Stimulated activated CD4-positive, alpha-beta T cell treated with anti-CD3 and anti-CD28 coated beads, Interleukin-2, amount 100 ng/mL, for 24 hours (primary cell): ENCODE measurements around the gene ALOX5AP.

Experiments
- DNase-seq, 2 donors: peaks; one replicate each; pipeline ENCODE4 v3.0.0-alpha.2; 2020

ALOX5AP gene

DNA sequence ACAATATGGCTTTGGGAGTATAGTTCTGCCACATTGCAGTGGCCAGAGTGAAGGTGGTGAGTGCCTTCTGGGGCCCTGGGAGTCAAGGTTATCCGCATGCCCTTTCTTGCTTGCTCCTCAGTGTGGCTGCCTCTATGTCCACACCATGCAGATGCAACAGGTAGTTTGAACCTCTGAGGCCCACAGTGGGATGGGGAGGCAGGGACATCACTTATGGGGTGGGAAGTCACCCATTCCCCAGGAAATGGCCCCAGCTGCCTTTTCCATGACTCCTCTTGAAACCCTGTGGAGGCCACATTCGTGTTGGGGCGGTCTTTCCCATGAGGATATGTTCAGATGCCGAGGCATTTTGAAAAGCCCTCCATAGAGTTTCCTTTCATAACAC lies 20.0 kb upstream of the ALOX5AP start:
- DNase-seq: no peak

DNA sequence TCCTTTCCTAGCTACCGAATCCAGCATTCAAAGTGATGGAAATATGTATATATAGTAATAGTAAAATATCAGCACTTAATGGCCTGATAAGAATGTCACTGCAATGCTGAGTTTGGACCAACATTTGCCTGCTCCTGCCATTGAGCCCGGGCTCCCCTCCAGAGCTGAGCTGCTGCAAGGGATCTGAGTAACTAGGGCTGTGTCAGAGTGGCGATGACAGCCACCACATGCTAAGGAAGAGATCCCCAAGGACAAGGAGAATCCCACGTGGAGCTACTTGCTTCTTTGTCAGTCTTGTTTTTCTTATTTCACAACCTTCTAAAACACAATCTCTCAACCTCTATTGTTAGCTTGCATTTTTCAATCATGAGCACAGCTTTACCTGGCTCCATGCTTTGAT lies 19.5 kb upstream of the ALOX5AP start:
- DNase-seq: no peak

DNA sequence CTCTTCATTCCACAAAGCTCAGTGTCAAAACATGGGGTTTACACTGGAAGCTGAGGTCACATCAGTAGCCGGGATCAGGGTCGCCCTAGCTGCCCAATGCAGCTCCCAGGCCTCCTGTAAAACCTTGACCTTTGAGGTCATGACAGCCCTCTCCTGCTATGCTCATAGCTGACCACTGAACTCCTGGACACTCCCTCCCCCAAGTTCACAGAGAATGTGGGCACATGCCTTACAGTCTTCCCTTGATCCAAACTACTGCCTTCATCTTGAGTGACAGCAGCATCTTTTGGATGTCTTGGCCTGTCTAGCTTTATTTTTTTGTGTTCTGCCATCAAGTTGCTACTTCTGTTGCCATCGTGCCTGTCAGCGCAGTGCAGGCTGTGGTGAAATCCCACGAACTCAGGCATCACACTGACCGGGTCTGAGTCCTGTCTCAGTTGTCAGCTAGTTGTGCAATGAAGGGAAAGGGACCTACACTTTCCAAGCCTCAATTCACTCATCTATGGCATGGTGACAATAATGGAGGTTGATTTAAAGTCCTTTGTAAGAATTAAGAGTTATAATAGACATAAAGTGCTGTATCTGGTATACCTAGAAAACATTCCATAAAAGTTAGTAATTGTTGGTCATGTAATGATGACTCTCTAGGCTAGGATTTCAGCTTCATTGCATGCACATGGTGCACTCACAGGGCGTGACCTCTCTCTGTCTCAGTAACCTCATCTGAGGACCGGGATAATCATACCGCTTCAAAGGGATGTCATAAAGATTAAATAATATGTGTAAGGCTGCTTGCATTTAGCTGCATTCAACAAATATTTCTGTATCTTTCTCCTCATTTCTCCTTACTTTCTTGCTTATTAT lies 16.4 kb upstream of the ALOX5AP start:
- no peak for DNase-seq

DNA sequence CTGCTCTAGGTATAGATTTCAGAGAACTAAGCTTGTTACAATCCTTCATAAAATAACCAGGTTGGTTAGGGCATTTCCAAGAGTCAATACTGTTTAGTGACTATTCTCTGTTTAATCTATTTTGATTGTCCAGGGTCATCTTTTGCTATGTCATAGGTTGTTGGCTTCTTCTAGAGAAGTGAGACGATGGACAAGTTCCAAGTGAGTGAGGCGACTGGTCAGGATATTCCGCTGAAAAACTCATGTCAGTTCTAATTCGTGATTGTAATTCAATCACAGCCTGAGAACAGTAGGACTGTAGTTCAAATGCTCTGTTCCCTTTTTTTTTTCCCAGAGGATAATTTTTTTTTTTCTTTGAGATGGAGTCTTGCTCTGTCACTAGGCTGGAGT lies 15.8 kb upstream of the ALOX5AP start:
- DNase-seq: no peak

DNA sequence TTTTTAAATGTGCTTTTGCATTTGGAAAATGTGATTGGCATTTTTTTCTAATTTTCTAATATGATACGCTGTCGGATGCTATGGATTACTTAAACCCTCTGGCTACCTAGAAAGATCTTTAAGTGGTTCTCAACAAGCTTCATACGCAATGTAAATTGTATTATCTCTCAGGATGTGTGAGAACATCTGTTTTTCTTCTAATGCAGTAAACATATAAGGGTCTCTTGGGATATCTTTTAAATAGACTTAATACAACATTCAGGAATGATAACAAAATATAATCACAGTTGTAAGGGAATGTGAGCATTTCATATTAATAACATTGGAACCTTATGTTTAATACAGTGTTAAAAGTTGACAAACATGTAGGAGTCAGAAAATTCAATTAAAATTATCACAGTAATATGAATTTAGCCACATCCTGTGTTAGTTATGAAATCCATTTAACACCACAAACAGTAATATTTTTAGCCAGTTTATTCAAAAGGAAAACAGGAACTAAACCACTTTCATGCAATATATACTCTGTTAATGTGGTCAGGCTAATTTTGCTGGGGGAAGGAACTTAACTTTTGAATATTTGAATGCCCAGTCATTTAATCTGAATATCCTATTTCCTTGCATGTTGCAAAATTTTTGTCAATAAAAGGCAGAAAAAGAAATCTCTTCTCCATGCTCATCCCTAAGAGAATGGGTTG lies 15.0 kb upstream of the ALOX5AP start:
- no peak for DNase-seq

DNA sequence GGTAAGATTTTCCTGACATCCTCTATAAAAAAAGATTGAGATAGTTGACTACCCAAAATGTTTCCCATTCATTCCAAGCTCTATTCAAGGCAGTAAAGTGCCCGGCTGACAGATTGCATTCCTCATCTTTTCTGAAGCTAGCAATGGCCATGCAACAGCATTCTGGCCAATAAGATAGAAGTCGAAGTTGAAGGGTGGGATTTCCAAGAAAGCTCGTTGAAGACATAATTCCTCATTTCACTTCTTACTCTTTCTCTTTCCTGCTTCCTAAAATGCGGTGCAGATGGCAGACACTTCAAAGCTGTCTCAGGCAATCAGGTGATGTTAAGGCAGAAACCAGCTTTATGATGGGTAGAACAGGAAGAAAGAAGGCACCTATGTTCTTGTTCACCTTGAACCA lies 13.4 kb upstream of the ALOX5AP start:
- no peak for DNase-seq

DNA sequence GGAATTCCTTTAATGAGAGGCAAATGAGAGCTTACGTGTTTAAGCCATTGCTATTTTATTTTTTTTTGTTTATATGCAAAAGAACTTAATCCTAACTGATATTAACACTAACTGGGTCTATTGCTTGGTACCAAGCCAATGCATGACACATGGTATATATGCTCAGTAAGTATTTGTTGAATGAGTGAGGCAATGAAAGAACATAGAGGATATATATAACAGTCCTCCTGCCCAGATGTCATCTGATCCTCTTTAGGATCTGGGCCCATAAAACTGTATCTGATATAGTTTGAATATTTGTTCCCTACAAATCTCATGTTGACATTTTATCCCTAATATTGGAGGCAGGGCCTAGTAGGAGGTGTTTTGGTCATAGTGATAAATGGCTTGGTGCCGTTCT lies 13.0 kb upstream of the ALOX5AP start:
- DNase-seq: no peak

DNA sequence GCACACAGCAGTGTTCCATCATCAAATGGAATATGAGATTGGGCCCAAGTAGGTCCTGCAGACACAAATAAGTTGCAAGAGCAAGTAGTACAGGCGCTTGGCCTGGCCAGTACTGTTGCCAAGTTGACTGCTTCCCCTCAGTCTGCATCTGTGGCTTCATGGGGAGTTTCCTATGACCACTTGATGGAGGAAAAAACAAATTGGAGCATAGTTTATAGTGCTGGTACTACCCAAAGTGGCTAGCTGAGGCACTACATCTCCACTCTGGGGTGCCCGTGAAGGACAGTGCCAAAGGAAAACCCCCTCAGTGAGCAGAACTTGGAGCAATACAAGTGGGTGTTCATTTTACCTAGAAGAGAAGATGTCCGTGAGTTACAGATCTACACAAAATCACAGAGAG lies 10.6 kb upstream of the ALOX5AP start:
- no peak for DNase-seq

DNA sequence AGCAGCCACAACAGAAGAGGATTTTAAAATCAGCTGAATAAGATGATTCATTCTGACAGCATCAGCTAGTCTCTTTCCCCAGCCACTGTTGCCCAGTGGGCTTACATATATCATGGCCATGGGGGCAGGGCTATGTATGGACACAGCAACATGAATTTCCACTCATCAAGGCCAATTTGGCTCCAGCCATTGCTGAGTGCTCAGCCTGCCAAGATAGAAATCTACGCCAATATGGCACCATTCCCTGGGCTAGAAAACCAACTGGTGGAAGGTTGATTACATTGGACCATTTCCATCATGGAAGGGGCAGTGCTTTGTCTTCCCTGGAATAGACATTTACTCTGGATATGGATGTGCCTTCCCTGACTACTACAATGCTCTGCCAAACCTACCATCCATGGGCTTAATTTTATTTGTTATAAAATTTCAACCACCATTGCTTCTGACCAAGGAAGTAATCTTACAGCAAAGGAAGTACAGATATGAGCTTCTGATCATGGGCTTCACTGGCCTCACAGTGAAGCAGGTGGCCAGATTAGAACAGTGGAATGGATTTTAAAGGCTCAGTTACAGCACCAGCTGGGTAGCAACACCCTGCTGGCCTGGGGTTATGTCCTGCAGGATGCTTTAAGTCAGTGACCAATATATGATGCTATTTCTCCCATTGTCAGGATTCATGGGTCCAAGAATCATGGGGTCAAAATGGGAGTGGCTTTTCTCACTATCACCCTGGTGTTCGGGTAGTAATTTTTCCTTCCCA lies 9.8 kb upstream of the ALOX5AP start:
- DNase-seq: no peak

DNA sequence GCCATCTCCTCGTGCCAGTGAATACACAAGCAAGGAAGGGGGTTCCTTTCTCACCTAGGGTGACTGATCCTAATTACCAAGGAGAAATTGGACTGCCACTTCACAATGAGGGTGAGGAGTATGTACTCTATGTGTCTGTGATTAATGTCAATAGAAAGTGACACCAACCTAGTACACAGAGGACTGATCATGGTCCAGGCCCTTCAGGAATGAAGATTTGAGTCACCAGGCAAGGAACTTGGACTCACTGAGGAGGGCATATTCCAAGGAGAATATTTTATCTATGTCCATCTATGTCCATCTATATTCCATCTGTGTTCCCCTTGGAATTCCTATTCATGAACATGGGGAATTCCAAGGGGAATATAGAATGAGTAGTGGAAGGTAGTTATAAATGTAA lies 9.2 kb upstream of the ALOX5AP start:
- no peak for DNase-seq

DNA sequence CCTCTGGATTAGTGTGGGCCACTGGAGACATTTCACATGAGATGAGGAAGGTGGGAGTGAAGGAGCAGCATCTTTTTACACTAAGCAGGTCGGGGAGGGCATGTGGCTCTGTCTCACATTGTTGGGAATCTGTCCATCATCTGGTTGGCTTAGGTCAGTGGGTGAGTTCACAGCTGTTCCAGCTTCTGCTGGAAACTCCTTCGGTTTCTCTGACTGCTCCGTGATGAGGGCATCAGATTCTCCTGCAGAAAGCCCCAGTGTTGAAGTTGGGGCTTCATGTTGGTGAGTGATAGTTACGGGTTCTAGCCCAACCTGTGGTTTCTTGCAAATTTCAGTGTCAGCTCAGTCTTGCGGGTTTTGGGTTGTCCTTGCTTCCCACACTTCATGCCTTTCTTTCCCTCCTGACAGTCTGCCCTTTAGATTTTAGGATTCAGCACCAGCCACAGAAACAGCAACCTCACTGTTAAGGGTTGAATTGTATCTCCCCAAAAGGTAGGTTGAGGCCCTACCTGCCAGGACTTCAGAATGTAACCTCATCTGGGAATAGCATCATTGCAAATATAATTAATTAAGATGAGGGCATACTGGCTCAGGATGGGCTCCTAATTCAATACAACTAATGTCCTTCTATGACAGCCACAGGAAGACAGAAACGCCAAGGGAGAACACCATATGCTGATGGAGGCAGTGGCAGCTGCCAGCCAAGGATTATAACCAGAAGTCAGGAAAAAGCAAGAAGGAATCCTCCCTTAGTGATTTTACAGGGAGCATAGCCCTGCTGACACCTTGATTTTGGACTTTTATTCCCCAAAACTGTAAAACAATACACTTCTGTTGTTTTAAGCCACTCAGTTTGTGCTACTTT lies 7.6 kb upstream of the ALOX5AP start:
- no peak for DNase-seq

DNA sequence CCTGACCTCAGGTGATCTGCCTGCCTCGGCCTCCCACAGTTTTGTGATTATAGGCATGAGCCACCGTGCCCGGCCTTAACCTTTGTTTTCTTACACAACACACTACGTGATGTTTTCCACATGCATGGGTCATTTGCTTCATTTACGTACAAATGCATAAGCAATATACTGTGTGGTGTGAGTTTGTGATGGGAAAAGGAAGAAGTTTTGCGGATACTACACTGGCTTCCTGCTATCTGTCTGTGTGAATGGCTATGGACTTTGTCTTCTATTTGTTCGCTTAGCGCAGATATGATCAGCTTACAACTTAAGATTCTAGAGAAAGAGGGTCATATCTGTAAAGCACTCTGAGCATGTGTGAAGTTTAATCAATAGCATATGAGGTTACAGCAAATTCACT lies 5.5 kb upstream of the ALOX5AP start:
- no peak for DNase-seq

DNA sequence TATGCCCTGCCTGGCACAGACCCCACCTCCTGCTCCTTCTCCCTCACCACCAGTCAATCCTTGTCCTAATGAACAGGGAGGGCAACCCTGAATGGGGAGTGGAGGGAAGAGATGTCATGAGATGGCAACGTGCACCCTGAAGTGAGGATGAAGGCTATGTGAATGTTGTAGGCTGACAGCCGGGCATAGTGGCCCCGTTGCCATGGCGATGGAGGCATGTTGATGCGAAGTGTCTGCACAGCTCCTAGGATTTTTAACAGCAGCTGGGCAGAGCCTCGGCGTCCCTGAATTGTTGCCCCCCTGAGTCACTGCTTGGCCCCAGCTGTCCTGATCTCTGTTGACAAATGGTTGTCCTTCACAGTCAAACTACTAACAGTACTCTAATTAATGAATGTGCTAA lies 4.8 kb upstream of the ALOX5AP start:
- no peak for DNase-seq

DNA sequence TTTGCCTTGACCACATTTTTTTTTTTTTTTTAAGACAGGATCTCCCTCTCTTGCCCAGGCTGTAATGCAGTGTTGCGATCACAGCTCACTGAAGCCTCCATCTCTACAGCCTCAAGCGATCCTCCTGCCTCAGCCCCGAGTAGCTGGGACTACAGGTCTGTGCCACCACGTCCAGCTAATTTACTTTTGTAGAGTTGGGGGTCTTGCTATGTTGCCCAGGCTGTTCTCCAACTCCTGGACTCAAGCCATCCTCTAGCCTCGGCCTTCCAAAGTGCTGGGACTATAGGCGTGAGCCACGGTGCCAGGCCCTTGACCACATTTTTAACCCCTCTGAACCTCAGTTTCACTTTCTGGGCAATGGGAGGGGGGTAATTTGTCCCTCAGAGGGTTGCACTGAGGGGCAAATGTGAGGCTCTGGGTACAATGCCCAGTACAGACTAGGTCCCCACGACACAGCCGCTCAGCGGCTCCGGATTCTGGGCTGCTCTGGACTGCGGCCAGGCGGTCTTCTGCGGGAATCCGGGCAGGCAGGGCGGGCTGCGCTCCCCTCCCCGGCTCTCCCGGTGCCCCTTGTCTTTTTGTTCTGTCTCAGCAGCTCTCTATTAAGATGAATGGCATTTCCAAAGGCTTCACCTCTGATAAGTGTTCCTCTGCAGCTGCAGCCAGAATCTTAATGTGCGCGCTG lies 3.8 kb upstream of the ALOX5AP start:
- no peak for DNase-seq

DNA sequence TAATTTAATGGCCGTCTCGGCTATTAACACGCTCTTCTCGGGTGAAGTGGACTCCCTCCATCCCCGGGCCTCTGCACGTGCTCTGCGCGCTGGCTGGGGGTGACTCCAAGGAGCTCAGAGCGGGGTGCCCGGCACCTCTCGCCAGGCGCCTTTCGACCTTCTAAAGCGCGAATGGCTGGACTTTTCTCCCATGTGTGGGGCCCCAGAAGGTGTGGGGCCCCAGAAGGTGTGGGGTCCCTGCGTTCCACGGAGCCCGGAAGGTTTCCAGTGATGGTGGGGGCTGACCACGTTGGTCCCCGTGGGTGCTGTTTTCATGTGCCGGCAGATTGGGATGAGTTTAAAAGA lies 3.3 kb upstream of the ALOX5AP start:
- no peak for DNase-seq

DNA sequence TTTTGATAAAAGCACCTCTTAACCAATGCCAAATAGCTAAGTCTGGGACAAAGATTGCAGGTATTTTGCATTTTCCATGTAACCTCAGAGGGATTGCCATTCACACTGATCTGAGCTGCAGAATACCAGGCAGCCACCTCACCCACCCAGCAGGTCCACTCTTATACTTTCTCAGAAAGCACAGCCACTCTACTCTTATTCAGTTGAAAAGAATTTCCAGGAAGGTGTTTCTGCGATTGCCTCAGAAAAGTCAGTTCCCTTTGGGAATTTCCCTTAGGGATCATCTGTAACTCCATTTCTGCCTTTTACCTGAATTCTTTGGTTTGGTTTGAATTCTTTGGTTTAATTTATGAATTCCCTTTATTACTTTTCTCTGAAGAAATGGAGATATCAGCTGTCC lies 904 bp upstream of the ALOX5AP start:
- DNase-seq: no peak

DNA sequence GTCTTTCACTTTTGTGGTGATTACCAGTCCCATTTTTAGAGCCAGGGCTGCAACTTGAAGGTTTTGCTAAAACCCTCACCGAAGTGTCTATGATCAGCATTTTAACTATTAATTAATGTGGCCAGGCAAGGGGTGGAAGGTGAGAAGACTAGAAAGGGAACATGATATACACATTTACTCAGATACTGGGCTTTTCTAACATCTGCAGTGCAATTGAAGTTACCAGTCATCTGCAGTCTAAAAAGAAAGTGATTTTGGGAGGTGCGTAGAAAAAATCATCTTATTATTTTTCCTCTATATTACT lies 481 bp downstream of the ALOX5AP start:
- no peak for DNase-seq

DNA sequence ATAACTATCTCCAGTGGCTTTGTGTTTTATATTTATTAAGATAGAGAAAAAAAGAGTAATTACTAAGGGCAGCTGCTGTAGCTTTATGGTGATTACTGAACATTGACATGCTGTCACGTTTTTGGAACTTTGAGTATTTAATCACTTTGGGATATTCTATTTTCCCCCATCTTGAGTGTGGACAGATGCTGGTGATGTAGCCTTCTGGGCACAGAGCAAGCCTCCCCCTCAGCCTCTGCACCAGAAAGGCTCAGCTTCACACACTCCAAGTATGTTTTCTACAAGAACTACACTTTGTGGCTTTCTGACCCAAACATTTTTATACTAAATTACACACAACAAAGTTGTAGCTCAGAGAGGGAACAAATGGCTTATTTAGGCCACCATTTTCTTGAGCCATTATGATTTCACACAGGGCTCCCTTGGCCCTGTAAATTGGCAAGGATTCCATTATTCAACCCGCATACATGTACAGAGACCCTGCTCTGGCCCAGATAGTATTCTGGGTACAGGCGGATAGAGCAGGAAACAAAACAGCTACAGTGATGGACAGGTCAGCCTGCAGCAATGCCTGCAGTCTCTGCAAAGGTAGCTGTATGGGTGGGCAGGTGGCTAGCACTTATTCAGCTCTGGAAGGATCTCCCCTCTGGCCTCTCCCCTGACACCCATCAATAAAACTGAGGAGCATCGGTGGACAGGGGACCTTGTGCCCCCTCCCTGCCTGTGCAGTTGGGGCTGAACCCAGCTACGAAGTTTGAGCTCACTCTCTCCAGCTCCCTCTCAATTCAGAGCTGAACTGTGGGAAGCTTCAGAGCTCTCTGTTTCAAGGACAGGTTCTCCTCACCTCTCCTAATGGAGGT lies 1.3 kb downstream of the ALOX5AP start:
- DNase-seq: no peak

DNA sequence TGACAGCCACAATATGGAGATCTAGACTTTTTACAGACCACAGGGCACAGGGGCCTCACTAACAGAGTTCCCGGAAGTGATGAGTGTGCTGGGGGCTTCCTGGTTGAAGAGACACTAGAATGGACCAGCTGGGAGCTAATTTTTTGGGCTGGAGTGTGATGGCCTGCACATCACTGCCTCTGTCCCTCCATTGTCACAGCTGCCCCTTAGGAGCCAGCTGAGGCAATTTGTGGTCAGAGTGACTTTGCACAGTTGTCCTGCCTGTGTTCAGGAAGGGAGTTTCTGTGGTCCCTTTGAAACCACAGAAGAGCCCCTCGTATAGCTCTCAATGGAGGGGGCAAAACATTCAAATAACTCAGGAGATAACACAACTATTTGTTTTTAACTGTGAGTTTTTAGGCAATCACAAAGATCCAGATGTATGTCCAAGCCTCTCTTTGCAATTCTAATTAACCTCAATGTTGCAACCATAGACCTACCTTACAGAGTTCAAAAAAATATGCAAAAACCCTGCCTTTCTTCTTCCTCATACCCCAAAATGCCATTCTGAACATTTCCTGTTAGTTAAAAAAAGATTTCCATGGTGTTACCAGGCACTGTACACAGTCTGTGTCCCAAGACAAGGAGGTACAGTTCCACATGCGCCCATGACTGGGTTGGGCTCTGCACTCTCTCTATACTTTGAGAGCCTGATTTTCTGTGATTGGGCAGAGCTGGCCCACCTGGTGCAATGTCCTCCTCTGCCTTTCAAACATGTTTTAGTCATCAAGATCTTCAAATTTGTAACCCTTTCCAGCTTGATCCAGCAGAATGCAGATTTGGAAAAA lies 2.4 kb downstream of the ALOX5AP start:
- DNase-seq: no peak

DNA sequence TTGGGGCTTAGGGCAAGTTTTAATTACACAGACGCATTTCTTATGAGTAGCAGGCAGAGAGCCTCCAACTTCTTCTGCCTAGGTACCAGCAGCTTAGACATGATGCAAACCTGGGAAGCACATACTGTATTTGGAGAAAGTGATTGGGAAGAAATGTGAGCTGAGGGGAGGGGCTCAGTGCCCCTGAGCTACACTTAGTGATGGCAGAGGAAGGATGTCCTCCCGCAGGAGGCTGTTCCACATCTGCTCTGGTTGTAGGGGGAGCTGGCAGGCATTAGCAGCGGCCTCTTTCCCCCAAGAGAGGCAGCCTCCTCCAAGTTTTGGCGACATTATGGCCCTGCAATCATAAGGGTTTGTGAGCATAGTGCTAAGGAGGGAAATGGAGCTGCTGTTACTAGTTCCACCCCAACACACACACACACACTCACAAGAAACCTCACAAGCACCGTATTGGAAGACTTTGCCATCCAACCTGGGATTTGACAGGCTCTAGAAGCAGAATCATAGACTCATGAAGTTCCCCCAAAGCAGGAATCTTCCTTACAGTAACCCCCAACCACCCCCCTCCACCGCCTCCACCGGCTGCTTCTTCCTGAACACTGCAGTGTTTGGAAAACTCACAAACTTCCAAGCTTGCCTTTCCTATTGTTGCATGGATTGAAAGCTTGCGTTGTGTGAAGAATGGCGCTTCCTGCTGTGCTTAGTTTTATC lies 3.3 kb downstream of the ALOX5AP start:
- DNase-seq: no peak
